ENCODE data around the gene OR10W1.
A peak's percentile ranks its signal among the peaks of the same experiment; 100 is the strongest.

Gene OR10W1

DNA sequence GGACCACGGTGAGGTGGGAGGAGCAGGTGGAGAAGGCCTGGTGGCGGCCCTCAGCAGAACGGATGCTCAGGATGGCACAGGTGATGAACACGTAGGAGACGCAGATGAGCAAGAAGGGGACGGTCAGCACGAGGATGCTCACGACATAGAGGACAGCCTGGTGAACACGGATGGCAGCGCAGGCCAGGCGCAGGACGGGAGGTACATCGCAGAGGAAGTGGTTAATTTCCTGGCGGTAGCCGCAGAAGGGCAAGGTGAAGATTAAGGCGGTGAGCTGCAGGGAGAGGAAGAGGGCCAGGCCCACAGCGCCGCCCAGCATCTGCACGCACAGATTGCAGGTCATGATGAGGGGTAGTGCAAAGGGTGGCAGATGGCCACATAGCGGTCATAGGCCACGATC is 24.0 kb upstream of the OR10W1 start:
- TF ChIP-seq ZC3H10 (CRISPR knock-in tag; IDR thresholded peaks at IDR 0.05) (no peak), PPARA (CRISPR knock-in tag; IDR thresholded peaks at IDR 0.05; ENCODE audit: borderline replicate concordance) (no peak), RARB (CRISPR knock-in tag; IDR thresholded peaks at IDR 0.05) (no peak), OSR1 (CRISPR knock-in tag; IDR thresholded peaks at IDR 0.05) (no peak), CSDC2 (CRISPR knock-in tag; IDR thresholded peaks at IDR 0.05) (no peak)
- TF ChIP-seq, protein P1, sequence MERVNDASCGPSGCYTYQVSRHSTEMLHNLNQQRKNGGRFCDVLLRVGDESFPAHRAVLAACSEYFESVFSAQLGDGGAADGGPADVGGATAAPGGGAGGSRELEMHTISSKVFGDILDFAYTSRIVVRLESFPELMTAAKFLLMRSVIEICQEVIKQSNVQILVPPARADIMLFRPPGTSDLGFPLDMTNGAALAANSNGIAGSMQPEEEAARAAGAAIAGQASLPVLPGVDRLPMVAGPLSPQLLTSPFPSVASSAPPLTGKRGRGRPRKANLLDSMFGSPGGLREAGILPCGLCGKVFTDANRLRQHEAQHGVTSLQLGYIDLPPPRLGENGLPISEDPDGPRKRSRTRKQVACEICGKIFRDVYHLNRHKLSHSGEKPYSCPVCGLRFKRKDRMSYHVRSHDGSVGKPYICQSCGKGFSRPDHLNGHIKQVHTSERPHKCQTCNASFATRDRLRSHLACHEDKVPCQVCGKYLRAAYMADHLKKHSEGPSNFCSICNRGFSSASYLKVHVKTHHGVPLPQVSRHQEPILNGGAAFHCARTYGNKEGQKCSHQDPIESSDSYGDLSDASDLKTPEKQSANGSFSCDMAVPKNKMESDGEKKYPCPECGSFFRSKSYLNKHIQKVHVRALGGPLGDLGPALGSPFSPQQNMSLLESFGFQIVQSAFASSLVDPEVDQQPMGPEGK (CRISPR knock-in tag; IDR thresholded peaks at IDR 0.05; ENCODE audit: borderline replicate concordance): no peak
- TF ChIP-seq, protein P2, sequence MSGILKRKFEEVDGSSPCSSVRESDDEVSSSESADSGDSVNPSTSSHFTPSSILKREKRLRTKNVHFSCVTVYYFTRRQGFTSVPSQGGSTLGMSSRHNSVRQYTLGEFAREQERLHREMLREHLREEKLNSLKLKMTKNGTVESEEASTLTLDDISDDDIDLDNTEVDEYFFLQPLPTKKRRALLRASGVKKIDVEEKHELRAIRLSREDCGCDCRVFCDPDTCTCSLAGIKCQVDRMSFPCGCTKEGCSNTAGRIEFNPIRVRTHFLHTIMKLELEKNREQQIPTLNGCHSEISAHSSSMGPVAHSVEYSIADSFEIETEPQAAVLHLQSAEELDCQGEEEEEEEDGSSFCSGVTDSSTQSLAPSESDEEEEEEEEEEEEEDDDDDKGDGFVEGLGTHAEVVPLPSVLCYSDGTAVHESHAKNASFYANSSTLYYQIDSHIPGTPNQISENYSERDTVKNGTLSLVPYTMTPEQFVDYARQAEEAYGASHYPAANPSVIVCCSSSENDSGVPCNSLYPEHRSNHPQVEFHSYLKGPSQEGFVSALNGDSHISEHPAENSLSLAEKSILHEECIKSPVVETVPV (CRISPR knock-in tag; IDR thresholded peaks at IDR 0.05): no peak
- TF ChIP-seq, protein P3, sequence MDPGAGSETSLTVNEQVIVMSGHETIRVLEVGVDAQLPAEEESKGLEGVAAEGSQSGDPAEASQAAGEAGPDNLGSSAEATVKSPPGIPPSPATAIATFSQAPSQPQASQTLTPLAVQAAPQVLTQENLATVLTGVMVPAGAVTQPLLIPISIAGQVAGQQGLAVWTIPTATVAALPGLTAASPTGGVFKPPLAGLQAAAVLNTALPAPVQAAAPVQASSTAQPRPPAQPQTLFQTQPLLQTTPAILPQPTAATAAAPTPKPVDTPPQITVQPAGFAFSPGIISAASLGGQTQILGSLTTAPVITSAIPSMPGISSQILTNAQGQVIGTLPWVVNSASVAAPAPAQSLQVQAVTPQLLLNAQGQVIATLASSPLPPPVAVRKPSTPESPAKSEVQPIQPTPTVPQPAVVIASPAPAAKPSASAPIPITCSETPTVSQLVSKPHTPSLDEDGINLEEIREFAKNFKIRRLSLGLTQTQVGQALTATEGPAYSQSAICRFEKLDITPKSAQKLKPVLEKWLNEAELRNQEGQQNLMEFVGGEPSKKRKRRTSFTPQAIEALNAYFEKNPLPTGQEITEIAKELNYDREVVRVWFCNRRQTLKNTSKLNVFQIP (CRISPR knock-in tag; IDR thresholded peaks at IDR 0.05; ENCODE audit: borderline replicate concordance, low read depth): no peak
- no peak for ATAC-seq

DNA sequence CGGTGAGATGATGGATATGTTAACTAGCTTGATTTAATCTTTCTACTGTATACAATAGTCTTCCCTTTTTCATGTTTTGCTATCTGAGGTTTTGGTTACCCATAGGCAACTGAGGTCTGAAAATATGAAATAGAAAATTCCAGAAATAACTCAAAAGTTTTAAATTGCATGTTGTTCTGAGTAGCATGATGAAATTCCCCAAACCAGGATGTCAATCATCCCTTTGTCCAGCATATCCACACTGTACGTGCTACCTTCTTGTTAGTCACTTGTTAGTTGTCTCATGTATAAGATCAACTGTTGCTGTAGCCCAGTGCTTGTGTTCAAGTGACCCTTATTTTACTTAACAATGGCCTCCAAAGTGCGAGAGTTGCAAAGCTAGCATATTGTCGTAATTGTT is 21.2 kb upstream of the OR10W1 start:
- no peak for ATAC-seq
- TF ChIP-seq TOX (CRISPR knock-in tag; IDR thresholded peaks at IDR 0.05; ENCODE audit: borderline replicate concordance) (no peak), ZNF565 (CRISPR knock-in tag; conservative IDR thresholded peaks at IDR 0.05; ENCODE audit: low read depth) (no peak), ZC3H10 (CRISPR knock-in tag; IDR thresholded peaks at IDR 0.05) (no peak), CSDC2 (CRISPR knock-in tag; IDR thresholded peaks at IDR 0.05) (no peak), ARNTL (CRISPR knock-in tag; IDR thresholded peaks at IDR 0.05; ENCODE audit: borderline replicate concordance, low read depth) (no peak), OSR1 (CRISPR knock-in tag; IDR thresholded peaks at IDR 0.05) (no peak), ZFP30 (CRISPR knock-in tag; IDR thresholded peaks at IDR 0.05) (no peak), ZNF70 (CRISPR knock-in tag; IDR thresholded peaks at IDR 0.05) (no peak)
- TF ChIP-seq, protein P3 (CRISPR knock-in tag; IDR thresholded peaks at IDR 0.05; ENCODE audit: borderline replicate concordance, low read depth): no peak
- TF ChIP-seq, protein P4, sequence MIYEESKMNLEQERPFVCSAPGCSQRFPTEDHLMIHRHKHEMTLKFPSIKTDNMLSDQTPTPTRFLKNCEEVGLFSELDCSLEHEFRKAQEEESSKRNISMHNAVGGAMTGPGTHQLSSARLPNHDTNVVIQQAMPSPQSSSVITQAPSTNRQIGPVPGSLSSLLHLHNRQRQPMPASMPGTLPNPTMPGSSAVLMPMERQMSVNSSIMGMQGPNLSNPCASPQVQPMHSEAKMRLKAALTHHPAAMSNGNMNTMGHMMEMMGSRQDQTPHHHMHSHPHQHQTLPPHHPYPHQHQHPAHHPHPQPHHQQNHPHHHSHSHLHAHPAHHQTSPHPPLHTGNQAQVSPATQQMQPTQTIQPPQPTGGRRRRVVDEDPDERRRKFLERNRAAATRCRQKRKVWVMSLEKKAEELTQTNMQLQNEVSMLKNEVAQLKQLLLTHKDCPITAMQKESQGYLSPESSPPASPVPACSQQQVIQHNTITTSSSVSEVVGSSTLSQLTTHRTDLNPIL (CRISPR knock-in tag; IDR thresholded peaks at IDR 0.05; ENCODE audit: low read depth): no peak
- TF ChIP-seq, protein P5, sequence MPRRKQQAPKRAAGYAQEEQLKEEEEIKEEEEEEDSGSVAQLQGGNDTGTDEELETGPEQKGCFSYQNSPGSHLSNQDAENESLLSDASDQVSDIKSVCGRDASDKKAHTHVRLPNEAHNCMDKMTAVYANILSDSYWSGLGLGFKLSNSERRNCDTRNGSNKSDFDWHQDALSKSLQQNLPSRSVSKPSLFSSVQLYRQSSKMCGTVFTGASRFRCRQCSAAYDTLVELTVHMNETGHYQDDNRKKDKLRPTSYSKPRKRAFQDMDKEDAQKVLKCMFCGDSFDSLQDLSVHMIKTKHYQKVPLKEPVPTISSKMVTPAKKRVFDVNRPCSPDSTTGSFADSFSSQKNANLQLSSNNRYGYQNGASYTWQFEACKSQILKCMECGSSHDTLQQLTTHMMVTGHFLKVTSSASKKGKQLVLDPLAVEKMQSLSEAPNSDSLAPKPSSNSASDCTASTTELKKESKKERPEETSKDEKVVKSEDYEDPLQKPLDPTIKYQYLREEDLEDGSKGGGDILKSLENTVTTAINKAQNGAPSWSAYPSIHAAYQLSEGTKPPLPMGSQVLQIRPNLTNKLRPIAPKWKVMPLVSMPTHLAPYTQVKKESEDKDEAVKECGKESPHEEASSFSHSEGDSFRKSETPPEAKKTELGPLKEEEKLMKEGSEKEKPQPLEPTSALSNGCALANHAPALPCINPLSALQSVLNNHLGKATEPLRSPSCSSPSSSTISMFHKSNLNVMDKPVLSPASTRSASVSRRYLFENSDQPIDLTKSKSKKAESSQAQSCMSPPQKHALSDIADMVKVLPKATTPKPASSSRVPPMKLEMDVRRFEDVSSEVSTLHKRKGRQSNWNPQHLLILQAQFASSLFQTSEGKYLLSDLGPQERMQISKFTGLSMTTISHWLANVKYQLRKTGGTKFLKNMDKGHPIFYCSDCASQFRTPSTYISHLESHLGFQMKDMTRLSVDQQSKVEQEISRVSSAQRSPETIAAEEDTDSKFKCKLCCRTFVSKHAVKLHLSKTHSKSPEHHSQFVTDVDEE (CRISPR knock-in tag; IDR thresholded peaks at IDR 0.05): no peak
- TF ChIP-seq, protein P1 (CRISPR knock-in tag; IDR thresholded peaks at IDR 0.05; ENCODE audit: borderline replicate concordance): no peak

DNA sequence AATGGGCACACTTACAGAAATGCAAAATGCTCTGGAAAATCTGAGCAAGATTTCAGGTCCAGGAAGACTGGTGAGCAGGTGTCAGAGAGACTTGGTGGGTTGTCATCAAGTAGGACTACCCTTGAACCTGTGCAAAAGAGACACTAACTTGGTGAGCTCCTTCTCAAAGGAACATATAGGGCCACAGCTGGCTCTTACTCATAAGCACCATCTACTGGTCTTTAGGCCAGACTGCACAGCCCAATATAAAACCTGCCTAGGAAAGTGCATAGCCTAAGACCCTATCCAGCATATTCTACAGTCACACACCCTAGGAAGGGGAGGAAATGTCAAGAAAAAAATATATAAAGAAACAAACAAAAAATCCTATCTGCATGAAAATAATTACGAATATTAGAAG is 18.2 kb upstream of the OR10W1 start:
- peak; percentile 97 for ATAC-seq
- TF ChIP-seq ZNF70 (CRISPR knock-in tag; IDR thresholded peaks at IDR 0.05): no peak
- TF ChIP-seq OSR1 (CRISPR knock-in tag; IDR thresholded peaks at IDR 0.05): no peak
- TF ChIP-seq CSDC2 (CRISPR knock-in tag; IDR thresholded peaks at IDR 0.05): no peak
- TF ChIP-seq GLIS3 (CRISPR knock-in tag; IDR thresholded peaks at IDR 0.05): no peak
- no peak for TF ChIP-seq ZFP30 (CRISPR knock-in tag; IDR thresholded peaks at IDR 0.05)
- TF ChIP-seq ZC3H10 (CRISPR knock-in tag; IDR thresholded peaks at IDR 0.05): no peak
- TF ChIP-seq ESRRG (CRISPR knock-in tag; IDR thresholded peaks at IDR 0.05): no peak
- TF ChIP-seq, protein P3 (CRISPR knock-in tag; IDR thresholded peaks at IDR 0.05; ENCODE audit: borderline replicate concordance, low read depth): no peak
- TF ChIP-seq ZNF8 (CRISPR knock-in tag; IDR thresholded peaks at IDR 0.05): no peak
- TF ChIP-seq BACH2 (CRISPR knock-in tag; IDR thresholded peaks at IDR 0.05; ENCODE audit: borderline replicate concordance): no peak
- TF ChIP-seq, protein P4 (CRISPR knock-in tag; IDR thresholded peaks at IDR 0.05; ENCODE audit: low read depth): no peak
